Body of pancreas (tissue), 4 donors: ENCODE measurements around the gene CCND2. TPM values are rescaled to one million over a fixed set of nuclear protein-coding genes. Genes with fewer than 3 reads are reported as not detected.
A peak's percentile ranks its signal among the peaks of the same experiment; 100 is the strongest.

ENCODE experiments used
- ATAC-seq: fragments of 150-250 bp; one replicate; pipeline ENCODE4 v1.9.1; 2016
- DNase-seq, 4 donors: peaks; one replicate each; pipeline ENCODE4 v3.0.0-alpha.2; 2019
- H3K27ac ChIP-seq, 4 donors: fragments of 200-600 bp; sonication (generic); 1 replicate in 3 of 4; 2 replicates in 1 of 4; pipeline versions ENCODE4 v1.5.1 to v1.6.1; 2016 to 2019; ENCODE audit warnings: mild to moderate bottlenecking in 1 of 4, mixed read lengths in 1 of 4, moderate library complexity in 1 of 4
- H3K27me3 ChIP-seq, 2 donors: fragments of 200-600 bp; sonication (generic); one replicate each; pipeline ENCODE4 v1.6.0; 2016; ENCODE audit warnings: mild to moderate bottlenecking in 1 of 2
- H3K36me3 ChIP-seq, 2 donors: fragments of 200-600 bp; sonication (generic); replicated peaks in 1 of 2; 2 replicates each; pipeline ENCODE4 v1.5.1; 2016; ENCODE audit warnings: low read depth in 2 of 2; ENCODE audit not compliant: insufficient read depth in 1 of 2
- H3K4me1 ChIP-seq: fragments of 200-600 bp; sonication (generic); one replicate; pipeline ENCODE4 v1.6.0; 2016
- H3K4me3 ChIP-seq, 2 donors: fragments of 200-600 bp; sonication (generic); 1 replicate in 1 of 2; 2 replicates in 1 of 2; pipeline ENCODE4 v1.5.1; 2016 to 2019
- H3K9me3 ChIP-seq, 3 donors: fragments of 200-600 bp; sonication (generic); 1 replicate in 2 of 3; 2 replicates in 1 of 3; pipeline ENCODE4 v1.5.1; 2016
- POLR2A ChIP-seq, 3 donors: fragments of 450-650 bp; IDR thresholded peaks; one replicate each; pipeline ENCODE4 v1.6.1; 2016; ENCODE audit warnings: antibody characterized with exemption in 3 of 3, mild to moderate bottlenecking in 2 of 3
- WGBS, 2 donors: methylation state at CpG; one replicate each; pipeline ENCODE4 v1.1.5; 2017; 5-methylcytosine and 5-hydroxymethylcytosine counted together
- intact Hi-C: fragments of 100-400 bp; cut with DNase I; formaldehyde crosslinking; loops from one replicate; pipeline ENCODE4 v1.15.1; 2023
- total RNA-seq, 2 donors: library from RNA; depleted of rRNA; stranded (reverse); fragments of >200 nt; gene quantifications; one replicate each; pipeline ENCODE4 v1.1.0, GENCODE V29; 2016
- TF ChIP-seq, protein P1 (sequence below), 7 experiments: fragments of 450-650 bp in 4 of 7; fragments of 200-600 bp in 3 of 7; sonication (generic) in 3 of 7; IDR thresholded peaks; one replicate each; pipeline ENCODE4 v1.5.1; 2016 to 2019; ENCODE audit warnings: antibody characterized with exemption in 7 of 7

The CCND2 gene
- total RNA-seq, 2 donors from 2014 or later: 32.2 to 88.7 TPM

DNA sequence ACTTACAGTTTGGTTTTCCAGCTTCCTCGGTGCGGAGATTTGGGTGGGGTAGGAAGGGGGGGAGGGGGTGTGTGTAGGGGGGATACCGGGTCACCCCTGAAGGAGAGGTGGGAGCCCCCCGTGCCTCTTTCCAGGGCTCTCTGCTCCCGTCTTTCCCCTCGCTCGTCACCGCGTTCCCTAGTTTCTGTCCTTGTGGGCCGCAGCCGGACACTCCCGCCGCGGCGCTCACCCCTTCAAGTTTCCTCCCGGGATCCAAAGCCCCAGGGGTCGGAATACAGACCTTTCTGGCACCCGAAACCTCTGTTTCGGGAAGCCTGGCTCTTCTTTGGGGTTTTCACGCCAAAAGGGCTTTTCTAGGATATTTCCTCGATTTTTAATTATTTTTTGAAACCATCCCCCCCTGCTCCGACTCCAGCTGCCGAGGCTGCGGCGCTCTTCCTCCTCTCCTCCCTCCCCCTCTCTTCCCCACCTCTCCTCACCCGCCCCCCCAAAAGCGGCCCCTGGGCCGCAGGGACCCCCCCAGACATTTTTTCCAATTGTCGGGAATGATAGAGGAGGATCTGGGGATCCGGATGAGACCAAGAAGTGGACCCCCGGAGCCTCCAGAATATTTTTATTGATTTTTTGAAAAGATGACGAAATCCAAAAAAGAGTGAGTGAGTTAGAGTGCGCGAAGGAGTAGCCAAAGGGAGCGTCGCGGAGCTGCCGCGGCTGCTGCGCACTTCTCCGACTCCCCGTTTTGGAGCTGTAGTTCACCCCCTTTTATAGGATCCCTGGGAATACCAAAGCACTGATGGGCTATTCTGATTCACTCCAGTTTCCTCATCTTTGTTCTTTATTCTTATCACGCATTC, 1.7 kb downstream of the CCND2 start:
- WGBS, 2 donors: 1% methylated on average over 42 to 43 of the region's 43 CpGs
- Histone ChIP-seq H3K27ac (peak overlapping the region; percentile 48 to 83 (median 71)), H3K9me3 (no peaks in the 10 kb centered on the region), H3K4me3 (peak overlapping the region; percentile 57 to 81), H3K4me1 (peaks cover 81% of the 10 kb centered on the region), H3K36me3 (peaks cover 0 to 4% of the 10 kb centered on the region in 2 donors), H3K27me3 (peaks cover 0 to 5% of the 10 kb centered on the region in 2 donors)
- ATAC-seq (no peak), DNase-seq (peak in 2 of 4 donors; percentile 30 to 39)
- intact Hi-C loops: loop anchor here (10.0 kb wide), 1 partner anchor 230 kb away; no protein-coding TSS in a partner anchor
- TF ChIP-seq, protein P1, sequence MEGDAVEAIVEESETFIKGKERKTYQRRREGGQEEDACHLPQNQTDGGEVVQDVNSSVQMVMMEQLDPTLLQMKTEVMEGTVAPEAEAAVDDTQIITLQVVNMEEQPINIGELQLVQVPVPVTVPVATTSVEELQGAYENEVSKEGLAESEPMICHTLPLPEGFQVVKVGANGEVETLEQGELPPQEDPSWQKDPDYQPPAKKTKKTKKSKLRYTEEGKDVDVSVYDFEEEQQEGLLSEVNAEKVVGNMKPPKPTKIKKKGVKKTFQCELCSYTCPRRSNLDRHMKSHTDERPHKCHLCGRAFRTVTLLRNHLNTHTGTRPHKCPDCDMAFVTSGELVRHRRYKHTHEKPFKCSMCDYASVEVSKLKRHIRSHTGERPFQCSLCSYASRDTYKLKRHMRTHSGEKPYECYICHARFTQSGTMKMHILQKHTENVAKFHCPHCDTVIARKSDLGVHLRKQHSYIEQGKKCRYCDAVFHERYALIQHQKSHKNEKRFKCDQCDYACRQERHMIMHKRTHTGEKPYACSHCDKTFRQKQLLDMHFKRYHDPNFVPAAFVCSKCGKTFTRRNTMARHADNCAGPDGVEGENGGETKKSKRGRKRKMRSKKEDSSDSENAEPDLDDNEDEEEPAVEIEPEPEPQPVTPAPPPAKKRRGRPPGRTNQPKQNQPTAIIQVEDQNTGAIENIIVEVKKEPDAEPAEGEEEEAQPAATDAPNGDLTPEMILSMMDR (IDR thresholded peaks at IDR 0.05): no peak
- TF ChIP-seq POLR2A (IDR thresholded peaks at IDR 0.05): peak in 1 of 3 donors; percentile 45

DNA sequence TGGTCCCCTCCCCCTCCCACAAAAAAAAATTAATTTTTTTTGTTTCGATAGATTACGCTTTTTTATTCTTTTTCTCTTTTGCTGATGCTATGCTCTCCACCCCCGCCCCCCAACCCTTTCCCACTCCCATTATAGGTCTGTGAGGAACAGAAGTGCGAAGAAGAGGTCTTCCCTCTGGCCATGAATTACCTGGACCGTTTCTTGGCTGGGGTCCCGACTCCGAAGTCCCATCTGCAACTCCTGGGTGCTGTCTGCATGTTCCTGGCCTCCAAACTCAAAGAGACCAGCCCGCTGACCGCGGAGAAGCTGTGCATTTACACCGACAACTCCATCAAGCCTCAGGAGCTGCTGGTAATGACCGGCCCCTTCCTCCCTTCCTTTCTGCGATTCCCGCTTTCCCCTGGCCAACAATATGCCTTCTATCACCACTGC, 2.3 kb downstream of the CCND2 start:
- no peak for ATAC-seq
- DNase-seq: peak in 3 of 4 donors; percentile 40 to 52 (median 40)
- WGBS, 2 donors: 25 to 30% methylated on average over 14 of the region's 14 CpGs
- Histone ChIP-seq H3K36me3 (peaks cover 0 to 4% of the 10 kb centered on the region in 2 donors), H3K9me3 (no peaks in the 10 kb centered on the region), H3K27me3 (peaks cover 0 to 4% of the 10 kb centered on the region in 2 donors), H3K4me3 (peak overlapping the region; percentile 57 to 81), H3K27ac (peak overlapping the region in 3 of 4 donors; percentile 62 to 83 (median 80)), H3K4me1 (peaks cover 83% of the 10 kb centered on the region)
- TF ChIP-seq, protein P1 (IDR thresholded peaks at IDR 0.05): no peak
- no peak for TF ChIP-seq POLR2A (IDR thresholded peaks at IDR 0.05)
- intact Hi-C loops: loop anchor here (10.0 kb wide), 1 partner anchor 231 kb away; no protein-coding TSS in a partner anchor

DNA sequence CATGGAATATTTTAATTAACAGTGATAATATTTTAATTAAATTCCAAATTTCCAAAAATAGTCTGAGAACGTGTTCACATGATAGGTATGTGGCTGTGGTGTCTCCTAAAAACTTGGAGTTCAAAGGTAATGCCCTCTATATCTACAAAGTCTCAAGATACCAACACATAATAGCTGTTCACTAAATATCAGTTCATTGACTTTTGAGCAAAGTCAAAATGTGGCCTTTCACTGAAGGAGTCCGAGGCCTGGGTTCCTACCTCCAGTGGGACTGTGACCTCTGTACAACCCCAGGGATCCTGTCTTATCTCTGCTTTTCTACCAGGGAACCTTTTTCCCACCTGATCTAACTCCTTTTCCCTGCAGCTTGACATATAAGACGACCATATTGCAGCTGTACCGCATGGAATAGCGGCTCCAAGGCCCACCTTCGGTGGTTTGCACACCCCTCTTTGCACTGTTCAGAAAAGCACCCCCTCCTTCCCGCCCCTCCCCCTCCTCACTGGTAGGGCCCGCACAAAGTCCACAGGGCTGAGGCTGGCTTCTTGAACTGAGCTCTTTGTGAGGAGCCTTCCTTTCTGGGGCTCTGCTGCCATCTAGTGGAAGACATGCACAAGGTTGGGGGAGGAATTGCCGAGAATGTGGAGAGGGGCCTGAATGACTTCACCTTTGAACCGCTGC, 3.1 kb downstream of the CCND2 start:
- no peak overlapping the region for H3K4me3 ChIP-seq
- 3% methylated on average over 10 of the region's 10 CpGs for WGBS, 2 donors
- peaks cover 0 to 4% of the 10 kb centered on the region in 2 donors for H3K27me3 ChIP-seq
- ATAC-seq (peak; percentile 70), DNase-seq (peak; percentile 90 to 92 (median 91))
- H3K27ac ChIP-seq: peak overlapping the region in 3 of 4 donors; percentile 26 to 80 (median 62)
- TF ChIP-seq, protein P1 (IDR thresholded peaks at IDR 0.05): peak; percentile 82 to 96 (median 95)
- peak in 1 of 3 donors; percentile 23 for TF ChIP-seq POLR2A (IDR thresholded peaks at IDR 0.05)
- H3K36me3 ChIP-seq: peaks cover 0 to 6% of the 10 kb centered on the region in 2 donors
- peaks cover 77% of the 10 kb centered on the region for H3K4me1 ChIP-seq
- no peaks in the 10 kb centered on the region for H3K9me3 ChIP-seq
- intact Hi-C loops: loop anchor here (10.0 kb wide), 1 partner anchor 232 kb away; no protein-coding TSS in a partner anchor

DNA sequence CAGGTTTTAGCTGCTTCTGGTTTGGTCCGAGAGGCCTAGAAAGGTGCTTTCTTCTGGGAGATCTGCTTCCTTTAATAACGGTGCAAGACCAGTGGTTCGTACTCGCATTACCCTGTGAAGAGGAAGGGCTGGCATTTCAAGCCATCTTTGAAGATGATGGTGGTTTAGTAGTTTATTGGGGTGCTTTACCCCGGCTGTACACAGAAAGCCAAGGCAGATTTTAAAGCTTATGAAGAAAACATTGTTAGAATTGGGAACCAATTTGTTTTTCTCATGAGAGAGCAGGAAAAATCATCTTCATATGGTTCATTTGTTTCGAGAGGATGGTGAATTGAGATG, 3.6 kb downstream of the CCND2 start:
- H3K27me3 ChIP-seq: peaks cover 0 to 3% of the 10 kb centered on the region in 2 donors
- peaks cover 73% of the 10 kb centered on the region for H3K4me1 ChIP-seq
- H3K27ac ChIP-seq: peak overlapping the region in 2 of 4 donors; percentile 26 to 44
- ATAC-seq (no peak), DNase-seq (no peak)
- peaks cover 0 to 6% of the 10 kb centered on the region in 2 donors for H3K36me3 ChIP-seq
- H3K4me3 ChIP-seq: no peak overlapping the region
- intact Hi-C loops: loop anchor here (10.0 kb wide), 1 partner anchor 232 kb away; no protein-coding TSS in a partner anchor
- WGBS, 2 donors: 25 to 32% methylated on average over 6 of the region's 6 CpGs
- no peak for TF ChIP-seq POLR2A (IDR thresholded peaks at IDR 0.05)
- TF ChIP-seq, protein P1 (IDR thresholded peaks at IDR 0.05): no peak
- no peaks in the 10 kb centered on the region for H3K9me3 ChIP-seq
